ACC112 (cell line): Measurements from ENCODE around the gene KMT2C.
"Not testable (repeated sequence)": the region's sequence is repeated elsewhere in the genome, so short reads cannot be mapped to it uniquely, and the experiment has no call there.

Experiments used
- H2AFZ ChIP-seq: fragments of 200-600 bp; sonication (generic); one replicate; pipeline ENCODE4 v1.6.0; 2017; ENCODE audit warnings: antibody characterized with exemption, low read length; ENCODE audit not compliant: unreplicated experiment
- H3K27ac ChIP-seq: fragments of 200-600 bp; sonication (generic); 2 replicates; pipeline ENCODE4 v1.5.1; 2014; ENCODE audit warnings: low read depth, mild to moderate bottlenecking, antibody characterized with exemption, low read length, moderate library complexity
- H3K27me3 ChIP-seq: fragments of 200-600 bp; sonication (generic); 2 replicates; pipeline ENCODE4 v1.6.1; 2014; ENCODE audit warnings: mild to moderate bottlenecking, antibody characterized with exemption, low read length, moderate library complexity, mixed read lengths; ENCODE audit not compliant: insufficient read depth
- H3K36me3 ChIP-seq: fragments of 200-600 bp; sonication (generic); 2 replicates; pipeline ENCODE4 v1.6.1; 2016; ENCODE audit warnings: mild to moderate bottlenecking, antibody characterized with exemption, low read length, moderate library complexity, mixed read lengths; ENCODE audit not compliant: insufficient read depth
- H3K4me1 ChIP-seq: fragments of 200-600 bp; sonication (generic); one replicate; pipeline ENCODE4 v1.6.1; 2016; ENCODE audit warnings: low read length, mixed read lengths; ENCODE audit not compliant: insufficient read depth, unreplicated experiment, control insufficient read depth
- H3K4me3 ChIP-seq: fragments of 200-600 bp; sonication (generic); 2 replicates; pipeline ENCODE4 v1.5.1; 2014; ENCODE audit warnings: mild to moderate bottlenecking, low read depth, low read length
- H3K79me2 ChIP-seq: fragments of 200-600 bp; sonication (generic); one replicate; pipeline ENCODE4 v1.6.0; 2016; ENCODE audit warnings: low read length; ENCODE audit not compliant: control insufficient read depth, unreplicated experiment, insufficient read depth

Gene KMT2C

DNA sequence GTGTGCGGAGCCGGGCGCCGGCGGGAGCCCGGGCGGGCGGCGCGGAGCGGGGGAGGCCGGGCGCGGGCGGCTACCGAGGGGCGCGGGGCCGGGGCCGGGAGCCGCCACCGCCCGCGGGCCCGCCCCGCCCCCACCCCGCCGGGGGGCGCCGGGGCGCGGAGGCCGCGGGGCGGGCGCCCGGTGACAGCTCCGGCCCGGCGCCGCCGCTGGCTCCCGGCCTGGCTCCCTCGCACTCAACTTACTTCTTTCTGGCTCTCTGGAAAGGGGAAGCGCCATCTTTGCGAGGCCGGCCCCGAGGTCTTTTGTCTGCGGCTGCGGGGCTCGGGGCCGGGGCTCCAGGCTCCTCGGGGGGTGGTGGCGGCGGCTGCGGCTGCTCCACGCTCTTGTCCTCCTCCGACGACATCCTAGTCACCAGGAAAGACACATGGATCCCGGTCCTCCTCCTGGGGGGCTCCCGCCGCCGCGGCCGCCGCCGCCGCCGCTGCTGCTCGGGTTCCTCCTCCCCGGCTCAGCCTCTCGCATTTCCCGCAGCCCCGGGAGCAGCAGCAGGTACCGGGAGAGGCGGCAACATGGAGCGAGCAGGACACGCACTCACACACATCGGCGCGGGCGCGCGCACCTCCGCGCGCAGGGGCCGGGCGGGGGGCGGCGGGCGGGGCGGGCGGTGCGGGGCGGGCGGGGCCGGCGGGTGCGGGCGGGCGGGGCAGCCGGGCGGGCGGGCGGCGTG, at the start of gene KMT2C:
TSS of gene KMT2C (minus strand) at position 620 of the 727 bp plus-strand sequence. CDS start at position 403, 217 bp downstream.
- peaks cover 43% of the 10 kb centered on the region for H3K79me2 ChIP-seq
- H2AFZ ChIP-seq: peak within 1 kb of the TSS; percentile 90
- H3K36me3 ChIP-seq: no peaks in the 10 kb centered on the region
- no peaks in the 10 kb centered on the region for H3K27me3 ChIP-seq
- H3K27ac ChIP-seq: peak within 1 kb of the TSS; percentile 87
- H3K4me1 ChIP-seq: peaks cover 16% of the 10 kb centered on the region
- H3K4me3 ChIP-seq: peak within 1 kb of the TSS; percentile 92

- no peak overlapping the region for H2AFZ ChIP-seq
- no peaks in the 10 kb centered on the region for H3K27me3 ChIP-seq
- H3K4me3 ChIP-seq: no peak overlapping the region
- no peaks in the 10 kb centered on the region for H3K79me2 ChIP-seq
- H3K4me1 ChIP-seq: no peaks in the 10 kb centered on the region
- H3K36me3 ChIP-seq: no peaks in the 10 kb centered on the region
- H3K27ac ChIP-seq: no peak overlapping the region
Observed at GRCh38 chr7:152481082-152481481, 45.3 kb upstream of the KMT2C start.

- H3K27ac ChIP-seq: no peak overlapping the region
- H2AFZ ChIP-seq: no peak overlapping the region
- H3K27me3 ChIP-seq: no peaks in the 10 kb centered on the region
- H3K4me3 ChIP-seq: no peak overlapping the region
- H3K36me3 ChIP-seq: no peaks in the 10 kb centered on the region
- H3K79me2 ChIP-seq: no peaks in the 10 kb centered on the region
- H3K4me1 ChIP-seq: no peaks in the 10 kb centered on the region
Observed at GRCh38 chr7:152480664-152481063, 44.9 kb upstream of the KMT2C start.

- Histone ChIP-seq H3K27me3 (no peaks in the 10 kb centered on the region), H3K79me2 (no peaks in the 10 kb centered on the region), H3K4me3 (no peak overlapping the region), H2AFZ (no peak overlapping the region), H3K36me3 (no peaks in the 10 kb centered on the region), H3K4me1 (no peaks in the 10 kb centered on the region), H3K27ac (no peak overlapping the region)
Observed at GRCh38 chr7:152479595-152479994, 43.8 kb upstream of the KMT2C start.

DNA sequence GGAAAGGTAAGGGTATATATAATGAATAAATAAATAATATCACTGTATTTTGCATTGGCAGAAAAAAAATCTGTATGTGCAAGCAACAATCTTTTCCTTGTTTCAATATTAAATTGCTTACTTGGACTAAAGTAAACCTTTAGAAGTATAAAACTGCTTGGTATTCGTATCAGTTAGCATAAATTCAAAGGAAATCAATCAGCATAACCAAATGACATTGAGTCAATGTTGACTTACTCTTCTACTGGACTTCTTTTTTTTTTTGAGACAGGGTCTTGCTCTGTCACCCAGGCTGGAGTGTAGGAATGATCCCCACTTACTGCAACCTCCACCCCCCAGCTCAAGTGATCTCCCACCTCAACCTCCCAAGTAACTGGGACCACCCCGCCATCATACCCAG, 42.3 kb upstream of the KMT2C start:
- Histone ChIP-seq H3K27ac (no peak overlapping the region), H3K4me3 (no peak overlapping the region), H3K4me1 (no peaks in the 10 kb centered on the region), H3K27me3 (no peaks in the 10 kb centered on the region), H2AFZ (no peak overlapping the region), H3K36me3 (no peaks in the 10 kb centered on the region), H3K79me2 (no peaks in the 10 kb centered on the region)

DNA sequence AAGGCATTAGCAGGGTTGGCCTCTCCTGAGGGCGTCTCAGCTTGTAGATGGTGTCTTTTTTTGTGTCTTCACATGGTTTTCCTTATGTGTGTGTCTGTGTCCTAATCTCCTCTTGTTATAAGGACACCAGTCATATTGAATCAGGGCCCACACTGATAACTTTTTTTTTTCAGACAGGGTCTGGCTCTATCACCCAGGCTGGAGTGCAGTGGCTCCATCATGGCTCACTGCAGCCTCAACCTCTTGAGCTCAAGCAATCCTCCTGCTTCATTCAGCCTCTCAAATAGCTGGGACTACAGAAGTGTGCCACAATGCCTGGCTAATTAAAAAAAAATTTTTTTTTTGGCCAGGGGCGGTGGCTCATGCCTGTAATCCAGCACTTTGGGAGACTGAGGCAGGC, 41.3 kb upstream of the KMT2C start:
- Histone ChIP-seq H3K4me1 (no peaks in the 10 kb centered on the region), H3K36me3 (no peaks in the 10 kb centered on the region), H2AFZ (no peak overlapping the region), H3K27ac (no peak overlapping the region), H3K4me3 (no peak overlapping the region), H3K27me3 (no peaks in the 10 kb centered on the region), H3K79me2 (no peaks in the 10 kb centered on the region)

- no peaks in the 10 kb centered on the region for H3K36me3 ChIP-seq
- H3K79me2 ChIP-seq: no peaks in the 10 kb centered on the region
- H3K4me3 ChIP-seq: no peak overlapping the region
- H3K27ac ChIP-seq: no peak overlapping the region
- no peak overlapping the region for H2AFZ ChIP-seq
- no peaks in the 10 kb centered on the region for H3K4me1 ChIP-seq
- H3K27me3 ChIP-seq: no peaks in the 10 kb centered on the region
Observed at GRCh38 chr7:152476551-152476950, 40.7 kb upstream of the KMT2C start.

DNA sequence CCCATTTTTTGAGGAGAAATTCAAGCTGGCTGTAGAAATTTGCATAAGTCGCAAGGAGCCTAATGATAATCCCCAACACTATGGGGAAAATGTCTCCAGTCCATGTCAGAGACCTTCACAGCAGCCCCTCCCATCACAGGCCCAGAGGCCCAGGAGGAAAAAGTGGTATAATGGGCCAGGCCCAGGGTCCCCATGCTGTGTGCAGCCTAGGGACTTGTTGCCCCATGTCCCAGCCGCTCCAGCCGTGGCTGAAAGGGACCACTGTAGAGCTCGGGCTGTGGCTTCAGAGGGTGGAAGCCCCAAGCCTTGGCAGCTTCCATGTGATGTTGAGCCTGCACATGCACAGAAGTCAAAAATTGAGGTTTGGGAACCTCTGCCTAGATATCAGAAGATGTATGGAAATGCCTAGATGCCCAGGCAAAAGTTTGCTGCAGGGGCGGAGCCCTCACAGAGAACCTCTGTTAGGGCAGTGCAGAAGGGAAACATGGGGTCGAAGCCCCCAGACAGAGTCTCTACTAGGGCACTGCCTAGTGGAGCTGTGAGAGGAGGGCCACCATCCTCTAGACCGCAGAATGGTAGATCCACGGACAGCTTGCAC, 35.3 kb upstream of the KMT2C start:
- H3K4me1 ChIP-seq, H2AFZ ChIP-seq, H3K36me3 ChIP-seq, H3K79me2 ChIP-seq, H3K4me3 ChIP-seq, H3K27me3 ChIP-seq, H3K27ac ChIP-seq: not testable (repeated sequence)

DNA sequence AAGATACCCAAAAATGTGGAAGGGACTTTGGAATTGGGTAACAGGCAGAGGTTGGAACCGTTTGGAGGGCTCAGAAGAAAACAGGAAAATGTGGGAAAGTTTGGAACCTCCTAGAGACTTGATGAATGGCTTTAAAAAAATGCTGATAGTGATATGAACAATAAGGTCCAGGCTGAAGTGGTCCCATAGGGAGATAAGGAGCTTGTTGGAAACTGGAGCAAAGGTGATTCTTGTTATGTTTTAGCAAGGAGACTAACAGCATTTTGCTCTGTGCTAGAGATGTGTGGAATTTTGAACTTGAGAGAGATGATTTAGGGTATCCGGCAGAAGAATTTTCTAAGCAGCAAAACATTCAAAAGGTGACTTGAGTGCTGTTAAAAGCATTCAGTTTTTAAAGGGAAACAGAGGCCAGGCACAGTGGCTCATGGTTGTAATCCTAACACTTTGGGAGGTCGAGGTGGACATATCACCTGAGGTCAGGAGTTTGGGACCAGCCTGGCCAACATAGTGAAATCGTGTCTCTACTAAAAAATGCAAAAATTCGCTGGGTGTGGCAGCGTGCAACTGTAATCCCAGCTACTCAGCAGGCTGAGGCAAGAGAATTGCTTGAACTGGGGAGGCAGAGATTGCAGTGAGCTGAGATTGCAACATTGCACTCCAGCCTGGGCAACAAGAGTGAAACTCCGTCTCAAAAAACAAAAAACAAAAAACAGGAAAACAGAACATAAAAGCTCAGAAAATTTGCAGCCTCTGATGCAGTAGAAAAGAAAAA, 34.6 kb upstream of the KMT2C start:
- H3K27ac ChIP-seq, H3K79me2 ChIP-seq, H3K4me1 ChIP-seq, H3K4me3 ChIP-seq, H3K36me3 ChIP-seq, H3K27me3 ChIP-seq: not testable (repeated sequence)
- peak overlapping the region; percentile 56 for H2AFZ ChIP-seq

DNA sequence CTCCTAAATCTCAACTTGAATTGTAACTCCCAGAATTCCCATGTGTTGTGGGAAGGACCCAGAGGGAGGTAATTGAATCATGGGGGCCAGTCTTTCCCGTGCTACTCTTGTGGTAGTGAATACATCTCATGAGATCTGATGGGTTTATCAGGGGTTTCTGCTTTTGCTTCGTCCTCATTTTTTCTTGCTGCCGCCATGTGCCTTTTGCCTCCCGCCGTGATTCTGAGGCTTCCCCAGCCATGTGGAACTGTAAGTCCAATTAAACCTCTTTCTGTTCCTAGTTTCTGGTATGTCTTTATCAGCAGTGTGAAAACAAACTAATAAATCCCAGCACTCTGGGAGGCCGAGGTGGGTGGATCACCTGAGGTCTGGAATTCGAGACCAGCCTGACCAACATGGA, 33.8 kb upstream of the KMT2C start:
- not testable (repeated sequence) for H3K4me1 ChIP-seq, H3K79me2 ChIP-seq, H2AFZ ChIP-seq, H3K4me3 ChIP-seq, H3K27ac ChIP-seq, H3K27me3 ChIP-seq, H3K36me3 ChIP-seq

- no peaks in the 10 kb centered on the region for H3K4me1 ChIP-seq
- no peaks in the 10 kb centered on the region for H3K79me2 ChIP-seq
- no peaks in the 10 kb centered on the region for H3K36me3 ChIP-seq
- no peak overlapping the region for H3K27ac ChIP-seq
- H3K27me3 ChIP-seq: no peaks in the 10 kb centered on the region
- no peak overlapping the region for H3K4me3 ChIP-seq
- H2AFZ ChIP-seq: no peak overlapping the region
Observed at GRCh38 chr7:152467225-152467624, 31.4 kb upstream of the KMT2C start.
